HCT116 (cell line): ENCODE results near the gene UBXN10. TPM values are rescaled to one million over a fixed set of nuclear protein-coding genes. Genes with fewer than 3 reads are reported as not detected.

ENCODE experiments used
- ATAC-seq: fragments of 200-7000 bp; cut with Tn5 transposase; 2 replicates; pipeline ENCODE4 v1.9.1; 2020; ENCODE audit warnings: mild to moderate bottlenecking, moderate library complexity
- BruUV-seq: library from RNA; stranded (reverse); fragments of 400-500 nt; replicated peaks from 2 replicates; lab custom pipeline; 2021; lab: Mats Ljungman, UMichigan
- CTCF ChIA-PET: fragments of 300-600 bp; sonication (Branson Sonifier 250); formaldehyde crosslinking; loops from one replicate; lab custom pipeline; 2021; ENCODE audit warnings: antibody characterized with exemption; lab: Charles Lee
- POLR2A ChIA-PET: fragments of 300-600, 350-600 bp; sonication (Branson Sonifier 250); formaldehyde crosslinking; loops from one replicate; lab custom pipeline; 2021; ENCODE audit warnings: antibody characterized with exemption; lab: Charles Lee
- RAD21 ChIA-PET, 2 experiments: fragments of 300-600 bp; sonication (Branson Sonifier 250); formaldehyde crosslinking; loops; one replicate each; lab custom pipeline; 2023; ENCODE audit warnings: low total read pairs in 2 of 2; ENCODE audit not compliant: uncharacterized antibody in 2 of 2, unreplicated experiment in 2 of 2, low non-redundant PET in 1 of 2; lab: Charles Lee
- DNase-seq: peaks from one replicate; pipeline ENCODE4 v3.0.0-alpha.2; 2010; ENCODE audit warnings: low read depth, low spot score
- H2AFZ ChIP-seq: fragments of 200-600 bp; shearing (Covaris generic), sonication (generic); 2 replicates; pipeline ENCODE4 v1.6.1; 2017; ENCODE audit warnings: low read depth, mixed run types, mixed read lengths, antibody characterized with exemption, low read length; ENCODE audit not compliant: poor library complexity, severe bottlenecking
- H3K27ac ChIP-seq: 2 replicates; pipeline ENCODE4 v1.5.1; 2012; ENCODE audit warnings: low read depth, low read length
- H3K27me3 ChIP-seq: fragments of 200-600 bp; sonication (generic); 2 replicates; pipeline ENCODE4 v1.6.1; 2016; ENCODE audit warnings: mixed run types, low read length, mixed read lengths; ENCODE audit not compliant: insufficient read depth
- H3K36me3 ChIP-seq, 2 experiments: fragments of 200-500 bp in 1 of 2; fragments of 200-600 bp in 1 of 2; sonication (Bioruptor generic) in 1 of 2; sonication (generic) in 1 of 2; 2 replicates each; pipeline versions ENCODE4 v1.5.1 to v1.6.1; 2014 to 2016; ENCODE audit warnings: low read length in 2 of 2, inconsistent platforms in 1 of 2, mixed read lengths in 1 of 2, mixed run types in 1 of 2; ENCODE audit not compliant: insufficient read depth in 2 of 2, control insufficient read depth in 1 of 2
- H3K4me1 ChIP-seq, 2 experiments: fragments of 200-600 bp in 1 of 2; sonication (generic) in 1 of 2; 2 replicates each; pipeline versions ENCODE4 v1.5.1 to v1.6.1; 2012 to 2017; ENCODE audit warnings: low read length in 2 of 2, inconsistent platforms in 1 of 2, mild to moderate bottlenecking in 1 of 2, mixed read lengths in 1 of 2, mixed run types in 1 of 2, moderate library complexity in 1 of 2; ENCODE audit not compliant: insufficient read depth in 2 of 2, control insufficient read depth in 1 of 2
- H3K4me2 ChIP-seq: fragments of 200-600 bp; sonication (generic); 2 replicates; pipeline ENCODE4 v1.6.1; 2017; ENCODE audit warnings: mixed run types, low read length, mixed read lengths
- H3K4me3 ChIP-seq, 2 experiments: fragments of 200-600 bp in 1 of 2; sonication (generic) in 1 of 2; replicated peaks in 1 of 2; 2 replicates each; pipeline ENCODE4 v1.5.1; 2011 to 2016; ENCODE audit warnings: low read length in 2 of 2, control low read depth in 1 of 2, low read depth in 1 of 2, mild to moderate bottlenecking in 1 of 2, mixed read lengths in 1 of 2, mixed run types in 1 of 2
- H3K79me2 ChIP-seq: fragments of 200-600 bp; sonication (generic); 2 replicates; pipeline ENCODE4 v1.6.1; 2017; ENCODE audit warnings: mild to moderate bottlenecking, mixed run types, low read length, moderate library complexity, mixed read lengths; ENCODE audit not compliant: insufficient read depth
- H3K9ac ChIP-seq: fragments of 200-600 bp; sonication (generic); 2 replicates; pipeline ENCODE4 v1.6.1; 2016; ENCODE audit warnings: low read length, mixed read lengths
- H3K9me2 ChIP-seq: fragments of 200-600 bp; sonication (generic), shearing (Covaris generic); 2 replicates; pipeline ENCODE4 v1.6.1; 2017; ENCODE audit warnings: mixed run types, mild to moderate bottlenecking, moderate library complexity; ENCODE audit not compliant: insufficient read depth
- H3K9me3 ChIP-seq, 2 experiments: fragments of 200-500 bp in 1 of 2; fragments of 200-600 bp in 1 of 2; sonication (Bioruptor generic) in 1 of 2; sonication (generic) in 1 of 2; 2 replicates each; pipeline ENCODE4 v1.6.1; 2014 to 2017; ENCODE audit warnings: low read length in 2 of 2, mixed read lengths in 2 of 2, inconsistent platforms in 1 of 2, low read depth in 1 of 2, mild to moderate bottlenecking in 1 of 2, mixed run types in 1 of 2, moderate library complexity in 1 of 2; ENCODE audit not compliant: control insufficient read depth in 1 of 2, insufficient read depth in 1 of 2
- H4K20me1 ChIP-seq: fragments of 200-600 bp; sonication (generic), shearing (Covaris generic); 2 replicates; pipeline ENCODE4 v1.6.1; 2017; ENCODE audit warnings: mixed run types, mild to moderate bottlenecking, moderate library complexity; ENCODE audit not compliant: insufficient read depth
- ATF3 ChIP-seq: IDR thresholded peaks from 2 replicates; pipeline ENCODE4 v1.6.1; 2012
- CBX3 ChIP-seq: IDR thresholded peaks from 2 replicates; pipeline ENCODE4 v1.6.1; 2012; ENCODE audit warnings: low read depth
- CEBPB ChIP-seq: IDR thresholded peaks from 2 replicates; pipeline ENCODE4 v1.6.1; 2012; ENCODE audit warnings: low read depth
- EGR1 ChIP-seq: IDR thresholded peaks from 2 replicates; pipeline ENCODE4 v1.6.1; 2012; ENCODE audit warnings: low read depth
- FOSL1 ChIP-seq: IDR thresholded peaks from 2 replicates; pipeline ENCODE4 v1.6.1; 2012; ENCODE audit warnings: low read depth
- POLR2A ChIP-seq: IDR thresholded peaks from 2 replicates; pipeline ENCODE4 v1.7.0; 2011; ENCODE audit warnings: borderline replicate concordance; ENCODE audit not compliant: insufficient read depth, insufficient read length; ENCODE audit errors: extremely low read depth
- REST ChIP-seq: IDR thresholded peaks from 2 replicates; pipeline ENCODE4 v1.6.1; 2012; ENCODE audit warnings: low read depth
- SIN3A ChIP-seq: IDR thresholded peaks from 2 replicates; pipeline ENCODE4 v1.6.1; 2012; ENCODE audit warnings: low read depth
- ZBTB33 ChIP-seq: IDR thresholded peaks from 2 replicates; pipeline ENCODE4 v1.6.1; 2011; ENCODE audit warnings: mild to moderate bottlenecking, low read length, moderate library complexity; ENCODE audit not compliant: insufficient replicate concordance; ENCODE audit errors: extremely low read depth
- ZNF274 ChIP-seq: fragments of 200-500 bp; sonication (Bioruptor generic); IDR thresholded peaks from 2 replicates; pipeline ENCODE4 v1.6.1; 2014; ENCODE audit warnings: mild to moderate bottlenecking, low read depth, low read length, inconsistent platforms
- intact Hi-C: fragments of 100-400 bp; cut with micrococcal nuclease; formaldehyde crosslinking; loops from 2 replicates; pipeline ENCODE4 v1.10.0; 2022
- total RNA-seq: library from RNA; stranded (reverse); gene quantifications from one replicate; pipeline ENCODE4 v1.2.1, GENCODE V29; 2021; ENCODE audit not compliant: unreplicated experiment

The UBXN10 gene
- total RNA-seq, 1 experiment from 2014 or later, result not detected

- Histone ChIP-seq H3K4me3 (no peak overlapping the region), H3K27me3 (peaks cover 21% of the 10 kb centered on the region; the same call in 1 of the 2 replicates), H2AFZ (no peak overlapping the region), H3K4me1 (no peaks in the 10 kb centered on the region), H3K27ac (no peak overlapping the region), H3K9me3 (no peaks in the 10 kb centered on the region), H3K9ac (no peak overlapping the region), H3K9me2 (no peaks in the 10 kb centered on the region), H3K36me3 (no peaks in the 10 kb centered on the region), H3K4me2 (no peak overlapping the region), H4K20me1 (no peaks in the 10 kb centered on the region), H3K79me2 (no peaks in the 10 kb centered on the region)
- no peak for DNase-seq
- no TSS peak for BruUV-seq
- intact Hi-C loops, result no loop called here
- ChIA-PET RAD21 (no interaction called here), CTCF (no interaction called here), POLR2A (no interaction called here)
- ATAC-seq, result no peak
- no peak for TF ChIP-seq ATF3
- TF ChIP-seq ZNF274, result no peak
- no peak for TF ChIP-seq CEBPB
- TF ChIP-seq ZBTB33, result no peak
- no peak for TF ChIP-seq POLR2A
- TF ChIP-seq FOSL1, result no peak
- TF ChIP-seq EGR1, result no peak
- no peak for TF ChIP-seq SIN3A
- no peak for TF ChIP-seq CBX3
- TF ChIP-seq REST, result no peak
Observed at GRCh38 chr1:20189664-20190063, 3.8 kb downstream of the UBXN10 start.
